GM12878 (cell line): ENCODE measurements around the gene PHF11. TPM values are rescaled to one million over a fixed set of nuclear protein-coding genes. Genes with fewer than 3 reads are reported as not detected.

Source experiments
- ATAC-seq: fragments of 200-7000 bp; cut with Tn5 transposase; 3 replicates; pipeline ENCODE4 v1.9.1; 2020; ENCODE audit warnings: mild to moderate bottlenecking, moderate library complexity
- BruUV-seq: library from RNA; stranded (reverse); fragments of 400-500 nt; replicated peaks from 2 replicates; lab custom pipeline; 2021; lab: Mats Ljungman, UMichigan
- CTCF ChIA-PET: fragments of 300-600 bp; sonication (Branson Sonifier 250); formaldehyde crosslinking; extraction: SDS; loops from one replicate; lab custom pipeline; 2021; ENCODE audit warnings: inconsistent platforms; lab: Yijun Ruan, JAX
- POLR2A ChIA-PET: fragments of 350-600 bp; formaldehyde crosslinking; extraction: SDS; loops from one replicate; lab custom pipeline; 2021; ENCODE audit warnings: inconsistent platforms; lab: Charles Lee
- RAD21 ChIA-PET: fragments of 300-600 bp; sonication (Branson Sonifier 250); formaldehyde crosslinking; loops from one replicate; lab custom pipeline; 2023; ENCODE audit warnings: antibody characterized with exemption; ENCODE audit not compliant: unreplicated experiment; lab: Charles Lee
- SMC1A ChIA-PET: fragments of 300-600 bp; sonication (Branson Sonifier 250); formaldehyde crosslinking; loops from one replicate; lab custom pipeline; 2023; ENCODE audit not compliant: unreplicated experiment, uncharacterized antibody; lab: Charles Lee
- DNase-seq: peaks from one replicate; pipeline ENCODE4 v3.0.0-alpha.2; 2011; ENCODE audit warnings: low read depth, low spot score
- FAIRE-seq: peaks from 3 replicates; lab custom pipeline; 2011; peaks lifted over from hg19 to GRCh38; lab: Jason Lieb, UNC
- H2AFZ ChIP-seq: 2 replicates; pipeline ENCODE4 v1.6.0; 2011; ENCODE audit warnings: low read depth, low read length, control low read depth; ENCODE audit not compliant: control insufficient read depth
- H3K27ac ChIP-seq: 2 replicates; pipeline ENCODE4 v1.5.1; 2011; ENCODE audit warnings: control low read depth; ENCODE audit not compliant: control insufficient read depth, insufficient read depth
- H3K27me3 ChIP-seq, 2 experiments: replicated peaks in 1 of 2; 2 replicates each; pipeline versions ENCODE4 v1.6.0 to v1.6.1; 2011; ENCODE audit warnings: low read length in 1 of 2; ENCODE audit not compliant: control insufficient read depth in 2 of 2, insufficient read depth in 2 of 2
- H3K36me3 ChIP-seq, 2 experiments: 2 replicates each; pipeline ENCODE4 v1.5.1; 2011; ENCODE audit warnings: low read length in 1 of 2; ENCODE audit not compliant: control insufficient read depth in 2 of 2, insufficient read depth in 2 of 2
- H3K4me1 ChIP-seq: 2 replicates; pipeline ENCODE4 v1.6.1; 2011; ENCODE audit warnings: mild to moderate bottlenecking, low read length, moderate library complexity, mixed read lengths; ENCODE audit not compliant: control insufficient read depth, insufficient read depth
- H3K4me2 ChIP-seq: 2 replicates; pipeline ENCODE4 v1.6.0; 2011; ENCODE audit warnings: control low read depth; ENCODE audit not compliant: control insufficient read depth, insufficient read depth
- H3K4me3 ChIP-seq: fragments of 200-600 bp; sonication (generic); 2 replicates; pipeline ENCODE4 v1.5.1; 2016
- H3K79me2 ChIP-seq: 2 replicates; pipeline ENCODE4 v1.6.0; 2011; ENCODE audit warnings: low read length; ENCODE audit not compliant: control insufficient read depth, insufficient read depth
- H3K9ac ChIP-seq: 2 replicates; pipeline ENCODE4 v1.8.0; 2011; ENCODE audit warnings: low read length, control low read depth, mixed read lengths; ENCODE audit not compliant: control insufficient read depth, insufficient read depth
- H3K9me3 ChIP-seq: replicated peaks from 3 replicates; pipeline ENCODE4 v1.5.1; 2011; ENCODE audit warnings: mild to moderate bottlenecking, low read length; ENCODE audit not compliant: control insufficient read depth, insufficient read depth
- H4K20me1 ChIP-seq: 2 replicates; pipeline ENCODE4 v1.6.0; 2011; ENCODE audit not compliant: control insufficient read depth, insufficient read depth
- BCL3 ChIP-seq: IDR thresholded peaks from 2 replicates; pipeline ENCODE4 v1.6.1; 2011; ENCODE audit warnings: borderline replicate concordance, low read depth, mild to moderate bottlenecking, moderate library complexity, low read length; ENCODE audit not compliant: insufficient read depth, poor library complexity, severe bottlenecking
- CBX3 ChIP-seq: fragments of 200-600 bp; sonication (generic); IDR thresholded peaks from 2 replicates; pipeline ENCODE4 v1.6.1; 2016; ENCODE audit warnings: low read depth, borderline replicate concordance
- CREB1 ChIP-seq: IDR thresholded peaks from 2 replicates; pipeline ENCODE4 v1.6.1; 2012; ENCODE audit warnings: low read depth, mild to moderate bottlenecking, inconsistent platforms
- EZH2 ChIP-seq: IDR thresholded peaks from 2 replicates; pipeline ENCODE4 v1.6.1; 2012; ENCODE audit warnings: low read depth, mild to moderate bottlenecking, control low read depth, inconsistent platforms, low read length, borderline replicate concordance; ENCODE audit not compliant: control insufficient read depth
- FOXK2 ChIP-seq: fragments of 450-650 bp; IDR thresholded peaks from 2 replicates; pipeline ENCODE4 v1.6.1; 2017; ENCODE audit warnings: mild to moderate bottlenecking, moderate library complexity
- FOXM1 ChIP-seq: IDR thresholded peaks from 2 replicates; pipeline ENCODE4 v1.6.1; 2012; ENCODE audit warnings: low read depth, mild to moderate bottlenecking, inconsistent platforms, low read length, moderate library complexity
- GATAD2B ChIP-seq: fragments of 450-650 bp; conservative IDR thresholded peaks from 2 replicates; pipeline ENCODE4 v1.6.1; 2017; ENCODE audit warnings: low read depth, mild to moderate bottlenecking, moderate library complexity
- NFIC ChIP-seq: IDR thresholded peaks from 2 replicates; pipeline ENCODE4 v1.6.1; 2012; ENCODE audit warnings: low read depth, mild to moderate bottlenecking, inconsistent platforms, low read length, moderate library complexity
- POLR2AphosphoS2 ChIP-seq: IDR thresholded peaks from 2 replicates; pipeline ENCODE4 v1.6.1; 2011; ENCODE audit warnings: low read depth, mild to moderate bottlenecking, low read length, improper control_type of control experiment, moderate library complexity
- PRDM15 ChIP-seq: fragments of 450-650 bp; formaldehyde crosslinking; IDR thresholded peaks from 2 replicates; pipeline ENCODE4 v1.4.0; 2020; ENCODE audit warnings: mild to moderate bottlenecking, moderate library complexity
- SMARCA5 ChIP-seq: fragments of 450-650 bp; IDR thresholded peaks from 2 replicates; pipeline ENCODE4 v1.6.1; 2017; ENCODE audit warnings: mild to moderate bottlenecking
- WGBS: methylation state at CpG from one replicate; pipeline ENCODE4 v1.1.6; 2016; ENCODE audit warnings: low lambda C conversion rate; ENCODE audit not compliant: insufficient replicate concordance, insufficient coverage; ENCODE audit errors: missing lambda C conversion rate; 5-methylcytosine and 5-hydroxymethylcytosine counted together
- in situ Hi-C: fragments of 300-500 bp; cut with MboI; formaldehyde crosslinking; loops from 9 replicates; pipeline ENCODE4 v1.14.3; 2018; ENCODE audit warnings: mixed read lengths
- intact Hi-C: fragments of 100-400 bp; cut with micrococcal nuclease; formaldehyde crosslinking; loops from one replicate; pipeline ENCODE4 v1.14.2; 2022; ENCODE audit not compliant: unreplicated experiment
- polyA plus RNA-seq, 11 experiments: library from polyadenylated mRNA; depleted of rRNA in 4 of 11; unstranded in 6 of 11; stranded (reverse) in 5 of 11; fragments of >200 nt; fragmentation: Nextera tagmentation in 4 of 11; fragmentation: Illumina TruSeq in 1 of 11; extraction: Ambion mirVana in 4 of 11; extraction: Trizol in 1 of 11; gene quantifications; 1 replicate in 1 of 11; 2 replicates in 10 of 11; pipeline versions ENCODE4 v1.2.1 to v1.2.3, GENCODE V29; 2011 to 2016; ENCODE audit warnings: inconsistent platforms in 2 of 11, missing spikeins in 2 of 11, low read depth in 1 of 11
- total RNA-seq, 4 experiments: library from RNA; depleted of rRNA in 3 of 4; stranded (reverse); fragments of >200 nt in 3 of 4; fragmentation: Illumina TruSeq in 1 of 4; extraction: Trizol in 1 of 4; gene quantifications; 2 replicates each; pipeline versions ENCODE4 v1.2.1 to v1.2.3, GENCODE V29; 2013 to 2021

Gene PHF11
- total and polyA plus RNA-seq, 10 of the 15 experiments (the other 5 are each of a cell fraction or from before 2014, with no cell fraction given) = 16.9 to 77.3 (median 32.7) TPM

GRCh38 chr13:49503951-49504350 lies 8.2 kb downstream of the PHF11 start:
- ChIA-PET SMC1A (no interaction called here), POLR2A (no interaction called here), RAD21 (no interaction called here)
- no peak overlapping the region for H2AFZ ChIP-seq
- DNase-seq (no peak), FAIRE-seq (no peak), ATAC-seq (no peak)
- H3K27me3 ChIP-seq = no peaks in the 10 kb centered on the region
- in situ Hi-C loops = no loop called here
- H3K4me1 ChIP-seq = no peaks in the 10 kb centered on the region
- intact Hi-C loops = no loop called here
- TF ChIP-seq CBX3 (no peak), SMARCA5 (no peak), CREB1 (no peak), PRDM15 (no peak), BCL3 (no peak), POLR2AphosphoS2 (no peak), NFIC (no peak), FOXM1 (no peak), GATAD2B (no peak), EZH2 (no peak), FOXK2 (no peak)
- TF ChIP-seq, all 136 proteins: peak for 0
- H3K79me2 ChIP-seq = no peaks in the 10 kb centered on the region; the same call in 1 of the 2 replicates
- H3K27ac ChIP-seq = no peak overlapping the region
- no TSS peak for BruUV-seq
- no peak overlapping the region for H3K4me2 ChIP-seq
- no peaks in the 10 kb centered on the region; the same call in 2 of the 3 replicates for H3K9me3 ChIP-seq
- H3K4me3 ChIP-seq = no peak overlapping the region
- H3K36me3 ChIP-seq = peaks cover 0 to 4% of the 10 kb centered on the region in 2 experiments; a peak in 1 of 4 replicates
- WGBS = 100% methylated on average over 3 of the region's 3 CpGs
- H3K9ac ChIP-seq = no peak overlapping the region
- CTCF ChIA-PET = no interaction called here
- H4K20me1 ChIP-seq = no peaks in the 10 kb centered on the region
